Parathyroid adenoma (tissue), 2 donors: Measurements from ENCODE around the gene MRPS24.

Experiments used
- H2AFZ ChIP-seq: fragments of 300-600 bp; sonication (generic); one replicate; pipeline ENCODE4 v1.7.0; 2017; ENCODE audit warnings: antibody characterized with exemption, mild to moderate bottlenecking
- H3K27ac ChIP-seq: fragments of 300-600 bp; sonication (generic); one replicate; pipeline ENCODE4 v1.7.0; 2017
- H3K27me3 ChIP-seq: fragments of 300-600 bp; sonication (generic); one replicate; pipeline ENCODE4 v1.7.0; 2017; ENCODE audit warnings: low read length; ENCODE audit not compliant: control insufficient read depth, insufficient read depth
- H3K36me3 ChIP-seq: fragments of 300-600 bp; sonication (generic); one replicate; pipeline ENCODE4 v1.7.0; 2017; ENCODE audit warnings: low read length; ENCODE audit not compliant: control insufficient read depth, insufficient read depth
- H3K4me1 ChIP-seq: fragments of 300-600 bp; sonication (generic); one replicate; pipeline ENCODE4 v1.7.0; 2017; ENCODE audit warnings: control low read depth
- H3K4me2 ChIP-seq: fragments of 300-600 bp; sonication (generic); one replicate; pipeline ENCODE4 v1.7.0; 2017; ENCODE audit warnings: low read length
- H3K4me3 ChIP-seq: fragments of 300-600 bp; sonication (generic); one replicate; pipeline ENCODE4 v1.7.0; 2017; ENCODE audit warnings: low read depth, low read length
- H3K79me2 ChIP-seq: fragments of 300-600 bp; sonication (generic); one replicate; pipeline ENCODE4 v1.7.0; 2017; ENCODE audit warnings: control low read depth
- H3K9ac ChIP-seq: fragments of 300-600 bp; sonication (generic); one replicate; pipeline ENCODE4 v1.7.0; 2017; ENCODE audit warnings: mild to moderate bottlenecking
- H3K9me3 ChIP-seq: fragments of 300-600 bp; sonication (generic); one replicate; pipeline ENCODE4 v1.7.0; 2017; ENCODE audit warnings: low read length; ENCODE audit not compliant: control insufficient read depth
- CTCF ChIP-seq: fragments of 300-600 bp; sonication (generic); IDR thresholded peaks from one replicate; pipeline ENCODE4 v1.7.0; 2017; ENCODE audit warnings: antibody characterized with exemption, mild to moderate bottlenecking
- donor health status: primary hyperparathyroidism.

The MRPS24 gene

GRCh38 chr7:43884617-43885016 is 15.3 kb upstream of the MRPS24 start:
- Histone ChIP-seq H3K9me3 (no peaks in the 10 kb centered on the region), H3K4me1 (no peaks in the 10 kb centered on the region), H3K27ac (no peak overlapping the region), H3K4me3 (no peak overlapping the region), H3K4me2 (no peak overlapping the region), H2AFZ (no peak overlapping the region), H3K79me2 (peaks cover 8% of the 10 kb centered on the region), H3K9ac (no peak overlapping the region), H3K27me3 (no peaks in the 10 kb centered on the region), H3K36me3 (no peaks in the 10 kb centered on the region)
- TF ChIP-seq CTCF = no peak

- Histone ChIP-seq H3K79me2 (peaks cover 8% of the 10 kb centered on the region), H3K4me3 (no peak overlapping the region), H3K4me1 (no peaks in the 10 kb centered on the region), H3K27me3 (no peaks in the 10 kb centered on the region), H3K9ac (no peak overlapping the region), H3K27ac (no peak overlapping the region), H3K9me3 (no peaks in the 10 kb centered on the region), H2AFZ (no peak overlapping the region), H3K4me2 (no peak overlapping the region), H3K36me3 (no peaks in the 10 kb centered on the region)
- TF ChIP-seq CTCF = no peak
Measured at GRCh38 chr7:43884209-43884608, 14.9 kb upstream of the MRPS24 start.

GRCh38 chr7:43880596-43880995 is 11.3 kb upstream of the MRPS24 start:
- Histone ChIP-seq H3K79me2 (peaks cover 2% of the 10 kb centered on the region), H3K4me3 (no peak overlapping the region), H3K9me3 (no peaks in the 10 kb centered on the region), H3K9ac (no peak overlapping the region), H2AFZ (no peak overlapping the region), H3K36me3 (no peaks in the 10 kb centered on the region), H3K4me1 (no peaks in the 10 kb centered on the region), H3K27me3 (no peaks in the 10 kb centered on the region), H3K4me2 (no peak overlapping the region), H3K27ac (no peak overlapping the region)
- TF ChIP-seq CTCF = no peak

DNA sequence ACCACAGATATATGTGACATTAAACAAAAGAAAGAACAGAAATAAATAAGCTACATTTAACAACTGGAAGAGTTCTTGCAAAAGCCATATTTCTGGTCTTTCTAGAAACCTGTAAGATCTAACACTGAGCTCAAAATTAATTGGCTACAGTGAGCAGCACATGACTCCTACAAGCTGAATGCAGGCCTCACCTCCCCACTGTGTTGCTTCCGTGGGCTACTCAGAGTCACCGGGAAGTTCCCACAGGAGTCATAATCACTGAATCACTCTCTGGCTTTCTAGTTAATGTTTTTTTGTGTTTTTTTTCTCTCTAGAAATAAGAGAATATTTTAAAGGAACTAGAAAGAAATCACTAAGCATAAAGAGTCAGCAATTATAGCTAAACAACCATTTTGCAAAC is 10.2 kb upstream of the MRPS24 start:
- no peak overlapping the region for H2AFZ ChIP-seq
- H3K9ac ChIP-seq = no peak overlapping the region
- H3K27ac ChIP-seq = no peak overlapping the region
- H3K27me3 ChIP-seq = no peaks in the 10 kb centered on the region
- H3K4me1 ChIP-seq = no peaks in the 10 kb centered on the region
- no peaks in the 10 kb centered on the region for H3K9me3 ChIP-seq
- TF ChIP-seq CTCF = no peak
- peaks cover 2% of the 10 kb centered on the region for H3K79me2 ChIP-seq
- no peak overlapping the region for H3K4me3 ChIP-seq
- no peaks in the 10 kb centered on the region for H3K36me3 ChIP-seq
- no peak overlapping the region for H3K4me2 ChIP-seq

DNA sequence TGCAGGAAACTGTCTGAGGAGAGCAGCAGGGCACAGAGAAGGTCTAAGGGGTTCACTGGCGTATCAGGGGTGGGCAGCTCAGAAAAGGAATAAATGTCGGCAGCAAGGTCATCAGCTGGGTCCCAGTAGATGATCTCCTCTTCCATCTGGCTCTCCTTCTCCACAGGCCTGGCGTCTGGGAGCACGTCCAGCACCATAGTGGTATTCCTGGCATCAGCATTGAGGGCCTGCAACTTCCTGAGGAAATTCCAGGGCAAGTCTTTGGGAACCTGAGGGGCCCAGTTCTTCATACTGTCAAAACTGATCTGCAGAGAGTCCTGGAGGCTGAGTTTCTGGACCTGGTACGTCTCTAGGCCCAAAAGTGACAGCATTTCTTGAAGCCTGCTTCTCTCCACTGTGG is 9.6 kb upstream of the MRPS24 start:
- Histone ChIP-seq H3K36me3 (no peaks in the 10 kb centered on the region), H3K27ac (no peak overlapping the region), H3K9me3 (no peaks in the 10 kb centered on the region), H3K9ac (no peak overlapping the region), H3K79me2 (peaks cover 2% of the 10 kb centered on the region), H3K27me3 (no peaks in the 10 kb centered on the region), H3K4me2 (no peak overlapping the region), H3K4me3 (no peak overlapping the region), H2AFZ (no peak overlapping the region), H3K4me1 (no peaks in the 10 kb centered on the region)
- no peak for TF ChIP-seq CTCF
